Progenitor cell of endocrine pancreas (in vitro differentiated cells): ENCODE measurements around the gene TNFAIP1. TPM values are rescaled to one million over a fixed set of nuclear protein-coding genes. Genes with fewer than 3 reads are reported as not detected.
A peak's percentile ranks its signal among the peaks of the same experiment; 100 is the strongest.

Experiments
- DNase-seq: peaks from one replicate; pipeline ENCODE4 v3.0.0; 2021; ENCODE audit warnings: low spot score; ENCODE audit not compliant: unreplicated experiment
- H3K27ac Mint-ChIP-seq: 2 replicates; pipeline ENCODE4 v1.8.0; 2021; ENCODE audit warnings: mild to moderate bottlenecking, moderate library complexity, mixed read lengths
- H3K27me3 Mint-ChIP-seq: 2 replicates; pipeline ENCODE4 v1.8.0; 2021; ENCODE audit warnings: mixed read lengths
- H3K36me3 Mint-ChIP-seq: 2 replicates; pipeline ENCODE4 v1.8.0; 2022; ENCODE audit warnings: mixed read lengths; ENCODE audit not compliant: insufficient read depth
- H3K4me1 Mint-ChIP-seq: 2 replicates; pipeline ENCODE4 v1.8.0; 2021; ENCODE audit warnings: low read depth, mixed read lengths
- H3K4me3 Mint-ChIP-seq: 2 replicates; pipeline ENCODE4 v1.8.0; 2021; ENCODE audit warnings: low read depth, mild to moderate bottlenecking, moderate library complexity, mixed read lengths
- H3K9me3 Mint-ChIP-seq: 2 replicates; pipeline ENCODE4 v1.8.0; 2021; ENCODE audit warnings: low read depth, mixed read lengths
- total RNA-seq: library from RNA; stranded (reverse); gene quantifications from 2 replicates; pipeline ENCODE4 v1.2.1, GENCODE V29; 2021
- TF ChIP-seq, protein P1 (sequence below): fragments of 200-600 bp; sonication (generic); IDR thresholded peaks from one replicate; pipeline ENCODE4 v1.5.0; 2021; ENCODE audit warnings: antibody characterized with exemption, mild to moderate bottlenecking; ENCODE audit not compliant: unreplicated experiment

Gene TNFAIP1
- total RNA-seq, 1 donor from 2014 or later = 50.9 TPM

DNA sequence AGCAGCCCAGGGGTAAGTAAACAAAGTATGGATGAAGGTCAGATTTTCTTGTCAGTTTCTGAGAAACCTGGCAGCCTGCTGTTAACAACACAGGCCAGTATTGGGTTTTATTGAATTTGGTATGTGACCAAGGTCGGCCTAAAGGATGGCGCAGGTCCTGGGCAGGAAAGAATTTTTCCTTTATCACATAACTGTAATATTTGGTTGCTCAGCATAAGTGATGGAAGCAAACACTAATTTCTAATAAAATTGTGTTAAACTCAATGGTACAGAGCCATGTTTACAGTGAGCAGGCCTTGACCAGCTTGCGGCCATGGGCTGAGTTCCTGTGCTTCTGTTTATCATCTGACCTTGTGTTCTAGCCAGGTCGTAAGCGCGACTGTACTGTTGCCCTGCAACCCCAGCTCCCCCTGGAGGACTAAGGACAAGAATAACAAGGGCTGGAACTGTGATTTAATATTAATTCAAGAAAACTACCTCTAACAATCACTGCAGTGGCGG is 11.2 kb downstream of the TNFAIP1 start:
- no peaks in the 10 kb centered on the region for H3K27me3 Mint-ChIP-seq
- no peaks in the 10 kb centered on the region for H3K9me3 Mint-ChIP-seq
- H3K36me3 Mint-ChIP-seq = peaks cover 12% of the 10 kb centered on the region
- DNase-seq = no peak
- TF ChIP-seq, protein P1, sequence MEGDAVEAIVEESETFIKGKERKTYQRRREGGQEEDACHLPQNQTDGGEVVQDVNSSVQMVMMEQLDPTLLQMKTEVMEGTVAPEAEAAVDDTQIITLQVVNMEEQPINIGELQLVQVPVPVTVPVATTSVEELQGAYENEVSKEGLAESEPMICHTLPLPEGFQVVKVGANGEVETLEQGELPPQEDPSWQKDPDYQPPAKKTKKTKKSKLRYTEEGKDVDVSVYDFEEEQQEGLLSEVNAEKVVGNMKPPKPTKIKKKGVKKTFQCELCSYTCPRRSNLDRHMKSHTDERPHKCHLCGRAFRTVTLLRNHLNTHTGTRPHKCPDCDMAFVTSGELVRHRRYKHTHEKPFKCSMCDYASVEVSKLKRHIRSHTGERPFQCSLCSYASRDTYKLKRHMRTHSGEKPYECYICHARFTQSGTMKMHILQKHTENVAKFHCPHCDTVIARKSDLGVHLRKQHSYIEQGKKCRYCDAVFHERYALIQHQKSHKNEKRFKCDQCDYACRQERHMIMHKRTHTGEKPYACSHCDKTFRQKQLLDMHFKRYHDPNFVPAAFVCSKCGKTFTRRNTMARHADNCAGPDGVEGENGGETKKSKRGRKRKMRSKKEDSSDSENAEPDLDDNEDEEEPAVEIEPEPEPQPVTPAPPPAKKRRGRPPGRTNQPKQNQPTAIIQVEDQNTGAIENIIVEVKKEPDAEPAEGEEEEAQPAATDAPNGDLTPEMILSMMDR = peak; percentile 37
- no peak overlapping the region for H3K4me3 Mint-ChIP-seq
- peak overlapping the region; percentile 29 for H3K27ac Mint-ChIP-seq
- H3K4me1 Mint-ChIP-seq = no peaks in the 10 kb centered on the region

DNA sequence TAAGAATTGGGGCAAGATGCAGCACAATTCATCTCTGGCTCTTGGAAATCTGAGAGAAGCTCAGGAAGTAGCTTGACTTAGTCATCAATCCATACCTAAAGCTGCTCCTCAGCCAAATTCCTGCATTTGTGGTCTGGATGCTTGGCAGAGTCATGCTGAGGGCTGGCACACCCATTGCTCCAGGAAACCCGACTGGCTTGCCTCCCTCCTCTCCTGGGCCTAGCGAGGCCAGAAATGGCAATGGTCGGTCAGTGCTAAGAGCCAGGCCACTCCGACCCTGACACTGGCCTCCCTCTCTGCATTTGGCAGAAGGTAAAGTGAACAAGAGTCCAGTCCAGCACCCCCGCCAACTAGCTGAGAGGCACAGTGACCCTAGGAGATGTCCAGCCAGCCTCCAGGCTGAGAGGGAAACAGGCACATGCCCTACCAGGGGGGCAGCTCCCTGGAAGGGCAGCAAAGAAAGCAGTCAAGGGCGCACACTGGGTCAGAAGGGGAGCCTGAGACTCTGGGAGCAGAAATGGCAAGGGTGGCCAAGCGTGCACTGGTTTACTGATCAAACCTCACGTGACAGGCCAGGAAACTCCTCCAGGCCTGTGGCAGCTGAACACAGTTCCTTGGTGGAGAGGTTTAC is 11.8 kb downstream of the TNFAIP1 start:
- Mint-ChIP-seq H3K9me3 (no peaks in the 10 kb centered on the region), H3K27ac (peak overlapping the region; percentile 29), H3K4me1 (no peaks in the 10 kb centered on the region), H3K27me3 (no peaks in the 10 kb centered on the region), H3K36me3 (peaks cover 13% of the 10 kb centered on the region), H3K4me3 (no peak overlapping the region)
- TF ChIP-seq, protein P1 = no peak
- DNase-seq = no peak

DNA sequence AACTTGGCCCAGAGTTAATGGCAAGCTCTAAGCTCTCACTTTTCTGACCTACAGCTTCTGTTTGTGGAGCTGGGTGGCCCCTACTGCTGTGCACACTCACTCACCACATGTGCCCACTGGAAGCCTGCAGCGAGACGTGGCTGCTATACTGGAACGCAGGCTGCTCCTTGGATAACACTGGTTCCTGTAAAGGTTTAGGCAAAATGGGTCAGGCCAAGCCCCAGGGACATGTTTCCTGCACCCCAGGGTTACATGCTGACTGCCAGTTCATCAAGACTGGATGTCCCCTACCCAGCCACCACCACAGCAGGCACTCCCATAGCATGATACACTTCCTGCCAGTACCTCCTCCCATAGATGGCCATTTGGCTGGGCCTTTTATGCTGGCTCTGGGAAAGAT is 13.4 kb downstream of the TNFAIP1 start:
- DNase-seq = no peak
- TF ChIP-seq, protein P1 = no peak
- Mint-ChIP-seq H3K4me1 (no peaks in the 10 kb centered on the region), H3K4me3 (no peak overlapping the region), H3K27ac (no peak overlapping the region), H3K9me3 (no peaks in the 10 kb centered on the region), H3K27me3 (no peaks in the 10 kb centered on the region), H3K36me3 (peaks cover 15% of the 10 kb centered on the region)

DNA sequence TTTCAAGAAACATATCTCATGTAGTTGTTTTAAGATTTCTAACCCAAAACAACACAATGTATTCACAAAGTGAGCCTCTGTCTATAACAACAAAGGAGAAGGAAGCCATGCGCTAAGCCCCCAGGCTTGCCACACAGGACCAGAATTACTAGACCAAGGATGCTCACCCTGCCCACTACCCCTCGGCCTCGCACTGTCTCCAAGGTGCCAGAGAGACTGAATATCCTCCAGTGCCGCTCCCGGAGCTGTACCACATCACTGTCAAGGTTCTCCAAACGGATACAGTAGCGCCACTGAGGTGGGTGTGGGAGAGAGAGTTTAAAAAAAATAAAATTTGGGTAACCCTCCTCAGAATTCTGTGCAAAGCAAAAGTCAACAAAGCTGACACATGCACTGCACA is 14.7 kb downstream of the TNFAIP1 start:
- no peak overlapping the region for H3K27ac Mint-ChIP-seq
- H3K9me3 Mint-ChIP-seq = no peaks in the 10 kb centered on the region
- H3K4me3 Mint-ChIP-seq = no peak overlapping the region
- DNase-seq = no peak
- H3K36me3 Mint-ChIP-seq = peaks cover 20% of the 10 kb centered on the region
- TF ChIP-seq, protein P1 = no peak
- H3K27me3 Mint-ChIP-seq = no peaks in the 10 kb centered on the region
- H3K4me1 Mint-ChIP-seq = no peaks in the 10 kb centered on the region

DNA sequence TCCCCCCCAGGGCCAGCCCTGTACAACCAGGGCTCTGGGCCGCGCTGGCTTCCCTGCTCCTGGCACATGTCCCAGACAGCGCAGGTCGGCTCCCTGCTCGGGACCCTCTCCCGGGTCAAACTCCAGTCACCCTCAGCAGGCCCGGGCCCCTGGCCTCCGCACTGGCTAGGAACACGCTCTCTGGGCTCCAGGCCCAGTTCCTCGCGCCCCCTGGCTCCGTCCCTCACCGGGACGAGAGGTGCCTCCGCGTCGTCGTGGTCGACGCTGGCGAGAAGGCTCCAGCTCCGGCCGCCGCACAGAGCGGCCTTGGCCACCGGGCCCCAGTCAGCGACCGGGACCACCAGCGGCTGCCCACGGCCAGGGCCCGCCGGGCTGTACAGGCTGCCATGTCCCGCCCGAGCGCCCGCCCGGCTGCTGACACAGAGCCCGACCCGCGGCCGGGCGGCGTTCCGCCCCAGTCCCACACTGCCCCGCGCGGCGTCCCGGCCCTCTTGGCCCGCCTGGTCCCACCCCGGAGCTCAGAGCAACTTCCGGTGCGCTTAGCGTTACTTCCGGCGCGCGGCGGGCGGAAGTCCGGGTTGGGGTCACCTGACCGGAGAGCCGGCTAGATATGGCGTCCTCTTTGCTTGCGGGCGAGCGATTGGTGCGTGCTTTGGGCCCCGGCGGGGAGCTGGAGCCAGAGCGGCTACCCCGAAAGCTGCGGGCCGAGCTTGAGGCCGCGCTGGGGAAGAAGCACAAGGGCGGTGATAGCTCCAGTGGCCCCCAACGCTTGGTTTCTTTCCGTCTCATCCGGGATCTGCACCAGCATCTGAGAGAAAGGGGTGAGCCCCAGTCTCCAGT is 21.7 kb downstream of the TNFAIP1 start, which contains the start of gene POLDIP2:
Gene POLDIP2, minus strand, starts transcription at position 467 of the 840 bp plus-strand sequence. Its CDS starts 79 bp downstream, at position 388.
- H3K36me3 Mint-ChIP-seq = peaks cover 17% of the 10 kb centered on the region
- peak; percentile 88 for DNase-seq
- peak within 1 kb of the TSS; percentile 87 for H3K4me3 Mint-ChIP-seq
- TF ChIP-seq, protein P1 = peak; percentile 15
- H3K9me3 Mint-ChIP-seq = no peaks in the 10 kb centered on the region
- H3K27ac Mint-ChIP-seq = peak within 1 kb of the TSS; percentile 95
- no peaks in the 10 kb centered on the region for H3K27me3 Mint-ChIP-seq
- H3K4me1 Mint-ChIP-seq = peaks cover 18% of the 10 kb centered on the region
